Omental fat pad (tissue), 4 donors: ENCODE measurements around the gene ZNF581. TPM values are rescaled to one million over a fixed set of nuclear protein-coding genes. Genes with fewer than 3 reads are reported as not detected.

Source experiments
- ATAC-seq: fragments of 150-250 bp; one replicate; pipeline ENCODE4 v1.9.1; 2016; ENCODE audit warnings: mild to moderate bottlenecking, moderate library complexity; ENCODE audit not compliant: low FRiP score
- DNase-seq: peaks from one replicate; pipeline ENCODE4 v3.0.0-alpha.2; 2019; ENCODE audit warnings: low spot score
- CTCF ChIP-seq, 3 donors: fragments of 450-650 bp; IDR thresholded peaks; one replicate each; pipeline ENCODE4 v1.5.1; 2016 to 2017; ENCODE audit warnings: antibody characterized with exemption in 3 of 3, mild to moderate bottlenecking in 3 of 3, moderate library complexity in 2 of 3
- total RNA-seq, 4 donors: library from RNA; depleted of rRNA; stranded (reverse); fragments of >200 nt; gene quantifications; one replicate each; pipeline ENCODE4 v1.1.0, GENCODE V29; 2016

The ZNF581 gene
- total RNA-seq, 4 donors from 2014 or later, result 9.9 to 15.0 (median 11.9) TPM

GRCh38 chr19:55616395-55616875 lies 27.0 kb upstream of the ZNF581 start:
- no peak for TF ChIP-seq CTCF (IDR thresholded peaks at IDR 0.05)
- no peak for DNase-seq
- ATAC-seq, result no peak

- ATAC-seq, result no peak
- no peak for DNase-seq
- TF ChIP-seq CTCF (IDR thresholded peaks at IDR 0.05), result no peak
These were observed 26.0 kb upstream of the ZNF581 start for GRCh38 chr19:55617426-55617825.

- ATAC-seq (no peak), DNase-seq (no peak)
- no peak for TF ChIP-seq CTCF (IDR thresholded peaks at IDR 0.05)
These were observed 25.0 kb upstream of the ZNF581 start for GRCh38 chr19:55618426-55618825.

GRCh38 chr19:55619286-55619685 lies 24.2 kb upstream of the ZNF581 start:
- no peak for TF ChIP-seq CTCF (IDR thresholded peaks at IDR 0.05)
- no peak for DNase-seq
- no peak for ATAC-seq

- no peak for DNase-seq
- ATAC-seq, result no peak
- TF ChIP-seq CTCF (IDR thresholded peaks at IDR 0.05), result no peak
These were observed 22.8 kb upstream of the ZNF581 start for GRCh38 chr19:55620410-55621204.

GRCh38 chr19:55621205-55621672 lies 22.2 kb upstream of the ZNF581 start:
- DNase-seq (no peak), ATAC-seq (no peak)
- no peak for TF ChIP-seq CTCF (IDR thresholded peaks at IDR 0.05)
